WI38 (cell line): ENCODE data around the gene ALDH16A1.

ENCODE experiments used
- H3K4me3 ChIP-seq: 2 replicates; pipeline ENCODE4 v1.5.1; 2011; ENCODE audit warnings: low read depth, mild to moderate bottlenecking, control low read depth, low read length
- TF ChIP-seq, protein P1 (sequence below): IDR thresholded peaks from 2 replicates; pipeline ENCODE4 v1.5.1; 2012; ENCODE audit warnings: low read depth, mild to moderate bottlenecking, control low read depth, low read length

Gene ALDH16A1

GRCh38 chr19:49475191-49475917, 22.3 kb downstream of the ALDH16A1 start:
- TF ChIP-seq, protein P1, sequence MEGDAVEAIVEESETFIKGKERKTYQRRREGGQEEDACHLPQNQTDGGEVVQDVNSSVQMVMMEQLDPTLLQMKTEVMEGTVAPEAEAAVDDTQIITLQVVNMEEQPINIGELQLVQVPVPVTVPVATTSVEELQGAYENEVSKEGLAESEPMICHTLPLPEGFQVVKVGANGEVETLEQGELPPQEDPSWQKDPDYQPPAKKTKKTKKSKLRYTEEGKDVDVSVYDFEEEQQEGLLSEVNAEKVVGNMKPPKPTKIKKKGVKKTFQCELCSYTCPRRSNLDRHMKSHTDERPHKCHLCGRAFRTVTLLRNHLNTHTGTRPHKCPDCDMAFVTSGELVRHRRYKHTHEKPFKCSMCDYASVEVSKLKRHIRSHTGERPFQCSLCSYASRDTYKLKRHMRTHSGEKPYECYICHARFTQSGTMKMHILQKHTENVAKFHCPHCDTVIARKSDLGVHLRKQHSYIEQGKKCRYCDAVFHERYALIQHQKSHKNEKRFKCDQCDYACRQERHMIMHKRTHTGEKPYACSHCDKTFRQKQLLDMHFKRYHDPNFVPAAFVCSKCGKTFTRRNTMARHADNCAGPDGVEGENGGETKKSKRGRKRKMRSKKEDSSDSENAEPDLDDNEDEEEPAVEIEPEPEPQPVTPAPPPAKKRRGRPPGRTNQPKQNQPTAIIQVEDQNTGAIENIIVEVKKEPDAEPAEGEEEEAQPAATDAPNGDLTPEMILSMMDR: no peak
- H3K4me3 ChIP-seq: peak overlapping the region; percentile 70

- H3K4me3 ChIP-seq: no peak overlapping the region
These were observed 23.2 kb downstream of the ALDH16A1 start for GRCh38 chr19:49475995-49476880.

DNA sequence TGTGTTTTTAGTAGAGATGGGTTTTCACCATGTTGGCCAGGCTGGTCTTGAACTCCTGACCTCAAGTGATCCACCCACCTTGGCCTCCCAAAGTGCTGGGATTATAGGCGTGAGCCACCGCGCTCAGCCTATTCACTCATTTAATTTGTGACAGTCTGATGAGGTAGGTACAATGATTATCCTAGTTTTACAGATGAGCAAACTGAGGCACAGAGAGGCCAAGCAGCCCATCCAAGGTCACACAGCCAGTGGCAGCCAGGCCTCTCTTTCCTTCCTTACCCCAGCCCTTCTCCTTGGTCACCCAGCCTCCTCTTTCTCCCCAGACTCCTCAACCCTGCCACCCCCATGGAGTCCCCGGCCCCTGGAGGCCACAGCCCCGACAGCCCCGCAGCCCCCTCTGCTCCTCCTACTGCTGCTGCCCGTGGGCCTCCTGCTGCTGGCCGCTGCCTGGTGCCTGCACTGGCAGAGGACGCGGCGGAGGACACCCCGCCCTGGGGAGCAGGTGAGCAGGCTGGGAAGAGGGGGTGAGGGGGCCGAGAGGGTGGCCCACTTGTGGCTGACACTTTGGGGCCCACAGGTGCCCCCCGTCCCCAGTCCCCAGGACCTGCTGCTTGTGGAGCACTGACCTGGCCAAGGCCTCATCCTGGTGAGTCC, 27.1 kb downstream of the ALDH16A1 start:
- no peak overlapping the region for H3K4me3 ChIP-seq
- TF ChIP-seq, protein P1: no peak

More at GRCh38 chr19:49475995-49476880, 23.2 kb downstream of the ALDH16A1 start:
- TF ChIP-seq, protein P1: peak; percentile 49

DNA sequence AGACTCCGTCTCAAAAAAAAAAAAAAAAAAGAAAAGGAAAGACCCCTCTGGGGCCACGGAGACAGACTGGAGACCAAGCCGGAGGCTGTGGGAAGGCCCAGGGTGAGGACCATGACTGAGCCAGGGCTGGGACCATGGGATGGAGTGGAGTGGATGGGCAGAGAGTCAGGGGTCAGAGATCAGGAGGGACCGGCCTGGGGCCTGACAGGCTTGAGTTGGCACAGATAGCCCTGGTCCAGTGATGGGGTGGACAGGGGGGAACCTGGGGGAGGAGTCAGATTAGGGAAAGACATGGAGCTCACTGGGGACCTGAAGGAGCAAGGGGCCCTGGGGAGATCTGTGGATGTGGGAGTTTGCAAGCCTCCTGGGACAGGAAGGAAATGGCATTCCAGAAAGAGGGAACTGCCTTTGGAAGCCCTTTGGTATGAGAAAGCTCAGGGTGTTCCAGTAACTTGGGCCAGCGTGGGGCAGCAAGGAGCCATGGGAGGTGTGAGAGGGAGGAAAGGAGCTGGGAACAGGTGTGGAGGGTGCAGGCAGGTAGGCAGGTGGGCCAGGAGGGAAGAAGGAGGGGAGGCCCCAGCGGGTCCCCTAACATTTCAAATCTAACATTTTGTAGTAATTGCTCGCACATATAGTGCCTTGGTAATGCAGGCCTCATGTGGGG, 28.1 kb downstream of the ALDH16A1 start:
- H3K4me3 ChIP-seq: no peak overlapping the region

DNA sequence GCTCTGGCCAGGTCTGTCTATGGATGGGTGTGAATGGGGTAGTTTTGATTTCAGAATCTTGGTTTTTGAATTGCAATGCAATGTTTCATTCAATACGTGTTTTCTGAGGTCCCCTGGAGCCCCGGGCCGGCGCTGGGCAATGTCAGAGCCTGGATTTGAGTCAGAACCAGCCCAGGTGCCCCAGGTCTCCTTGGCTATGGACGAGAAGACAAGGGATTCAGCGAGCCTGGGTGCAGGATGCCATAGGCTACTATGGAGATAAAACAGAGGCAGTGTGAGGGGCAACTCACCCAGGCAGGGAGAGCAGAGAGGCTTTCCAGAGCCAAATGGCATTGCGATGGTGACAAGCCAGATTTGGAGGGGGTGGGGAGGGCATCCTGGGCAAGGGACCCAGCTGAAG, 33.2 kb downstream of the ALDH16A1 start:
- H3K4me3 ChIP-seq: no peak overlapping the region
- TF ChIP-seq, protein P1: no peak

More for the DNA sequence above, 28.1 kb downstream of the ALDH16A1 start:
- TF ChIP-seq, protein P1: no peak

- H3K4me3 ChIP-seq: no peak overlapping the region
- TF ChIP-seq, protein P1: no peak
These were observed 33.8 kb downstream of the ALDH16A1 start for GRCh38 chr19:49486710-49487276.
